ENCODE data around the gene COG5.
"Not testable (repeated sequence)": the region's sequence is repeated elsewhere in the genome, so short reads cannot be mapped to it uniquely, and the experiment has no call there.

The COG5 gene

DNA sequence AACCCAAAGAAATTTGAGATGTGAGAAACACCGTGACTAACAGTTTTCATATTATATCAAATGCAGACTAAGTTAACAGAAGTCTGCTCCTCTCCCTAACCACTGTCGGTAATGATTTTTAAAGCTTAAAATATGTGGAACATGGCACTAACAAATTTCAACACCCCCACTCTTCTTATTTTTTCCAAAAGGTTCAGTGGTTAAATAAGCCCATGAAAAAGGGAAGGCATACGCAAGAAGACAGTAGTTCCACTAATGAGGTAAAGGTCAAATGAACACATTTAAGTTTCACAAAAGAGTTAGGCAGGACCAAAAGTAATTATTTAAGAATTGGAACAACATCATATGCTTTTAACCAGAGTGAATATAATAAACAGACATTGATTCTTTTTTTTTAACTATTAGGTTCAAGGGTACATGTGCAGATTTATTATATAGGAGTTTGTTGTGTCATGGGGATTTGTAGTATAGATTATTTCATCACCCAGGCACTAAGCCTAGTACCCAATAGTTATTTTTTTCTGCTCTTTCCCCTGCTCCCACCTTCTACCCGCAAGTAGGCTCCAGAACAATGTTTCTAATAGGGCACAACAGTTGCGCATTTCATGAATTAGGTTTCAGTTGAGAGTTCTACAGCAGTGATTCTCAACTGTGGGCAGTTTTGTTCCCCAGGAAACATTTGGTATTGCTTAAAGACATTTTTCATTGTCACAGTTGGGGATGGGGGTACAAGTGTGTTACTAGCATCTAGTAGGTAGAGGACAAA is 315.0 kb downstream of the COG5 start:
- Histone ChIP-seq H3K9ac (ENCODE audit: low read depth, low read length) (no peak overlapping the region), H3K4me1 (ENCODE audit: control insufficient read depth, insufficient read depth, low read length) (no peaks in the 10 kb centered on the region), H3K27me3 (ENCODE audit: control insufficient read depth, insufficient read depth, low read length) (no peaks in the 10 kb centered on the region), H3K4me3 (ENCODE audit: low read depth, low read length) (no peak overlapping the region), H3K36me3 (ENCODE audit: control insufficient read depth, insufficient read depth, low read length) (no peaks in the 10 kb centered on the region), H3K9me3 (ENCODE audit: control insufficient read depth, insufficient read depth, low read length) (no peaks in the 10 kb centered on the region)

DNA sequence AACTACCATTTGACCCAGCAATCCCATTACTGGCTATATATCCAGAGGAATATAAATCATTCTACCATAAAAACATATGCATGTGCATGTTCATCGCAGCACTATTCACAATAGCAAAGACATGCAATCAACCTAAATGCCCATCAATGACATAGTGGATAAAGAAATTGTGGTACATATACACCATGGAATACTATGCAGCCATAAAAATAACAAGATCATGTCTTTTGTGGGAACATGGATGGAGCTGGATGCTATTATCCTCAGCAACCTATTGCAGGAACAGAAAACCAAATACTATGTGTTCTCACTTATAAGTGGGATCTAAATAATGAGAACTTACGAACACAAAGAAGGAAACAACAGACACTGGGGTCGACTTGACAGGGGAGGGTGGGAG is 316.9 kb downstream of the COG5 start:
- H3K9me3 ChIP-seq (ENCODE audit: control insufficient read depth, insufficient read depth, low read length); H3K36me3 ChIP-seq (ENCODE audit: control insufficient read depth, insufficient read depth, low read length); H3K27me3 ChIP-seq (ENCODE audit: control insufficient read depth, insufficient read depth, low read length); H3K4me3 ChIP-seq (ENCODE audit: low read depth, low read length); H3K9ac ChIP-seq (ENCODE audit: low read depth, low read length); H3K4me1 ChIP-seq (ENCODE audit: control insufficient read depth, insufficient read depth, low read length): not testable (repeated sequence)

DNA sequence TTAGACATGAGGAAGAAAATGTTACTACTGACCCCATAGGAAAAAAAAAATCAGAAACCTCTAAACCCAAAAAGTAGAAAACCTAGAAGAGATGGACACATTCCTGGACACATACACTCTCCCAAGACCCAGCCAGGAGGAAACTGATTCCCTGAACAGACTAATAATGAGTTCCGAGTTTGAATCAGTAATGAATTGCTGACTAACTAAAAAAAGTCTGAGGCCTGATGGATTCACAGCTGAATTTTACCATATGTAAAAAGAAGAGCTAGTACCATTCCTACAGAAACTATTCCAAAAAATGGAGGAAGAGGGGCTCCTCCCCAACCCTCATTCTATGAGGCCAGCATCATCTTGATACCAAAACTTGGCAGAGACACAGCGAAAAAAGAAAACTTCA is 319.1 kb downstream of the COG5 start:
- no peaks in the 10 kb centered on the region for H3K27me3 ChIP-seq (ENCODE audit: control insufficient read depth, insufficient read depth, low read length)
- H3K36me3 ChIP-seq (ENCODE audit: control insufficient read depth, insufficient read depth, low read length), result no peaks in the 10 kb centered on the region
- no peaks in the 10 kb centered on the region for H3K9me3 ChIP-seq (ENCODE audit: control insufficient read depth, insufficient read depth, low read length)
- H3K4me1 ChIP-seq (ENCODE audit: control insufficient read depth, insufficient read depth, low read length), result no peaks in the 10 kb centered on the region
- no peak overlapping the region for H3K9ac ChIP-seq (ENCODE audit: low read depth, low read length)
- H3K4me3 ChIP-seq (ENCODE audit: low read depth, low read length), result no peak overlapping the region

DNA sequence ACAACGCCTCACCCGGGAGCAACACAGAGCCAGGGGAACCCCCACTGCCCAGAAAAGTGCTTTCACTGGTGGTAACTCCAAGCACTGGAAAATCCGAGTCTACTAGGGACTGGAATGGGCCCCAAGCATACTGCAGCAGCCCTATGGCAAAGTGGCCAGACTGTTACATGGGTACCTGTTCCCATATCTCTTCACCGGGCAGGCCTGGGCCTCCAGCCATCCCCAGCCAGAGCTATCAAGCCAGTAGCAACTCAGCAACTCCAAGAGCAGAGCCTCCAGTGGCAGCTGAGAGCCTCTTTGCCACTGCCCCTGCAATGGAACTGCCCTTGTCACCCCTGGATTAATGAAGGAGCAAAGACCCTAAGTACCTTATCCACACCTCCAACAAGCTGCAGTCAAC is 321.5 kb downstream of the COG5 start:
- Histone ChIP-seq H3K9me3 (ENCODE audit: control insufficient read depth, insufficient read depth, low read length) (no peaks in the 10 kb centered on the region), H3K27me3 (ENCODE audit: control insufficient read depth, insufficient read depth, low read length) (no peaks in the 10 kb centered on the region), H3K9ac (ENCODE audit: low read depth, low read length) (no peak overlapping the region), H3K4me3 (ENCODE audit: low read depth, low read length) (no peak overlapping the region), H3K4me1 (ENCODE audit: control insufficient read depth, insufficient read depth, low read length) (no peaks in the 10 kb centered on the region), H3K36me3 (ENCODE audit: control insufficient read depth, insufficient read depth, low read length) (peaks cover 2% of the 10 kb centered on the region)

DNA sequence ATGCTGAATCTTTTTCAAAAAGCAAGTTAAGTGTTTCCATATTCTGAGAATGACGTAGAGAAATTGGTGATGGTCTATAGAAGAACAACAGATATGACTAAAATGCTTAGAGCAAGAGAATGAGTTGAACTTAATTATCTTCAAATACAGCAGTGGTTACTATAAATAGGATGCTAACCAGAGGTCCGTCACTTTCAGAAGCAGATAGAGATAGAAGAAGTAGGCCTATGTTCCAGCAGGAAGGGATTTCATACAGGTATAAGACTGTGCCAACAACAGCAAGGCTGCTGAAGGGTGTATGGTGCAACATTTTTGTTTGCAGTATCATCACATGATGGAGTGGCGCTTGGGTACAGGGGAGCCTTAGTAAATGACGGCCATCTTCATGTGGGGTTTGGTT is 326.3 kb downstream of the COG5 start:
- H3K4me1 ChIP-seq (ENCODE audit: control insufficient read depth, insufficient read depth, low read length), result peaks cover 13% of the 10 kb centered on the region
- peaks cover 2% of the 10 kb centered on the region for H3K36me3 ChIP-seq (ENCODE audit: control insufficient read depth, insufficient read depth, low read length)
- H3K27me3 ChIP-seq (ENCODE audit: control insufficient read depth, insufficient read depth, low read length), result no peaks in the 10 kb centered on the region
- no peak overlapping the region for H3K9ac ChIP-seq (ENCODE audit: low read depth, low read length)
- H3K9me3 ChIP-seq (ENCODE audit: control insufficient read depth, insufficient read depth, low read length), result no peaks in the 10 kb centered on the region
- no peak overlapping the region for H3K4me3 ChIP-seq (ENCODE audit: low read depth, low read length)

DNA sequence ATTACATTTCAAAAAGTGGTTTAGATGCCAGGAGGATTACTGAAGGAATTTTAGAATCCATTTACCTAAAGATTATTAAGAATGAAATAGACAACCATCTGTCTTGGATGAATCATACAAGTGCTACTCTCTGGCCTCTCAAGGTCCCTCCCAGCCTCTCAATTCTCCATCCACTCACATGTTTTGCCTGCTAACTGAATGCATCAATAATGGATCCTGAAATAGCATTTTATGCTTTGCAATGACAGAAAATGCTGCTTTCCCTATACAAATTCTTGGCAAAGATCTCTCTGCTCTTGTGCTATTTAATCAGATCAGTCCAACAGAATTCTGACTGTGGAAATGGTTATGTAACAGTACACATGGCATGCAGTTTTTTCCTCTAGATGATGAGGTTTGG is 326.9 kb downstream of the COG5 start:
- Histone ChIP-seq H3K9me3 (ENCODE audit: control insufficient read depth, insufficient read depth, low read length) (no peaks in the 10 kb centered on the region), H3K4me1 (ENCODE audit: control insufficient read depth, insufficient read depth, low read length) (peaks cover 13% of the 10 kb centered on the region), H3K9ac (ENCODE audit: low read depth, low read length) (no peak overlapping the region), H3K27me3 (ENCODE audit: control insufficient read depth, insufficient read depth, low read length) (no peaks in the 10 kb centered on the region), H3K36me3 (ENCODE audit: control insufficient read depth, insufficient read depth, low read length) (peaks cover 2% of the 10 kb centered on the region), H3K4me3 (ENCODE audit: low read depth, low read length) (no peak overlapping the region)

DNA sequence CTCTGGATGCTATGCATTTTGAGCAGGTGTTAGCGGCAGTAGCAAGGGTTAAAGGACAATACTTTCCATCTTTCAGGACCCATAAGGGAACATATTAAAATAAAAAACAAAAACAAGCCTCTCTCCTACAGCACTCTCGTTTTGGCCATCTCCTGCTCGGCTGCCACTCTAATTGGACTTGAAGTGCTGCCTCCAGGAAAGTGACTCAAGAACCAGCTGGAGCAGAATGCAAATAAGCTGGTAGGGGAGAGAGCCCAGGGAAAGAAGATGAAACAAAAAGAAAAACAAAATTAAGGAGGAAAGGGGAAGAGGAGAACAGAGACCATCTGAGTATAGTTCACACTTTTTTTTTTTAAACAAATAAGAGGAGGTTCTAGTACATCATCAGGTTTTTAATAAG is 329.3 kb downstream of the COG5 start:
- H3K9ac ChIP-seq (ENCODE audit: low read depth, low read length), result no peak overlapping the region
- peaks cover 13% of the 10 kb centered on the region for H3K4me1 ChIP-seq (ENCODE audit: control insufficient read depth, insufficient read depth, low read length)
- H3K9me3 ChIP-seq (ENCODE audit: control insufficient read depth, insufficient read depth, low read length), result no peaks in the 10 kb centered on the region
- peaks cover 2% of the 10 kb centered on the region for H3K36me3 ChIP-seq (ENCODE audit: control insufficient read depth, insufficient read depth, low read length)
- no peaks in the 10 kb centered on the region for H3K27me3 ChIP-seq (ENCODE audit: control insufficient read depth, insufficient read depth, low read length)
- no peak overlapping the region for H3K4me3 ChIP-seq (ENCODE audit: low read depth, low read length)

DNA sequence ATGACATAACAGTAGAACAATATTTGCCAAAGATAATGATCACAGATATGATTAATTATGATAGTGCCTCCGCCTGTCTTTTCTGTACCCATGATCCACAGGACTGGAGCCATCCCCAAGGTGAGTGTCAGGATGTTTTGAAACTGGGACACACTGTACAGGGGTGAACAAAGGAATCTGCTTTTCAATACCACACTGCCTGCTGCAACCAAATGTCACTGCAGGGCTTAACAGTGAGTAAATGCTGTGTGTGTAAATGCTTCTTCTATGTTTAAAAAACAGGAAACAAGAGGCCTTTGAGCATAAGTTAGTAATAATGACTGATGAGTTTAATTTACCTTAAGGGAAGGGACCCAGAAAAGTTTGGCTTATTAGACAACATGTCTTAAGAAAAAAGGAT is 329.7 kb downstream of the COG5 start:
- H3K4me3 ChIP-seq (ENCODE audit: low read depth, low read length), result no peak overlapping the region

DNA sequence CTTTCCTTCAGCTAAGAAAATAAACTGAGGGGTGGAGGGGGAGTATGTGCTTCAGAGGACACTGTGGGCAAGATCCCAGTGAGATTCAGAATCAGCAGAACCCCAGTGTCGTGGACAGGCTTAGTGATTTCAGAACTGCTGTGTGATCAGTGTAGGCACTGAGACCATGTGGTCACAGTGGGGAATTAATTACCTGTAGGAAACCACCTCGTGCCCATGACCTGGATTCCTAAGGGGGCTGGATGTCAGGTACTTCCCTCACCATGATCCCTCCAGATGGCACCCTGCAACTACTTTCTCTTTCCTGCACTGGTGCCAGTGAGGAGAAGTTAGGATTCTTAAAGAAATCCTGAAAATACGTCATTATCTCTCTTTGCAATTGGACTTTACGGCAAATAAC is 330.5 kb downstream of the COG5 start:
- Histone ChIP-seq H3K27me3 (ENCODE audit: control insufficient read depth, insufficient read depth, low read length) (no peaks in the 10 kb centered on the region), H3K9ac (ENCODE audit: low read depth, low read length) (no peak overlapping the region), H3K4me1 (ENCODE audit: control insufficient read depth, insufficient read depth, low read length) (peaks cover 13% of the 10 kb centered on the region), H3K36me3 (ENCODE audit: control insufficient read depth, insufficient read depth, low read length) (peaks cover 2% of the 10 kb centered on the region), H3K4me3 (ENCODE audit: low read depth, low read length) (no peak overlapping the region), H3K9me3 (ENCODE audit: control insufficient read depth, insufficient read depth, low read length) (no peaks in the 10 kb centered on the region)

More for the DNA sequence above, 329.7 kb downstream of the COG5 start:
- no peak overlapping the region for H3K9ac ChIP-seq (ENCODE audit: low read depth, low read length)
- peaks cover 2% of the 10 kb centered on the region for H3K36me3 ChIP-seq (ENCODE audit: control insufficient read depth, insufficient read depth, low read length)
- H3K4me1 ChIP-seq (ENCODE audit: control insufficient read depth, insufficient read depth, low read length), result peaks cover 13% of the 10 kb centered on the region
- no peaks in the 10 kb centered on the region for H3K9me3 ChIP-seq (ENCODE audit: control insufficient read depth, insufficient read depth, low read length)
- no peaks in the 10 kb centered on the region for H3K27me3 ChIP-seq (ENCODE audit: control insufficient read depth, insufficient read depth, low read length)

DNA sequence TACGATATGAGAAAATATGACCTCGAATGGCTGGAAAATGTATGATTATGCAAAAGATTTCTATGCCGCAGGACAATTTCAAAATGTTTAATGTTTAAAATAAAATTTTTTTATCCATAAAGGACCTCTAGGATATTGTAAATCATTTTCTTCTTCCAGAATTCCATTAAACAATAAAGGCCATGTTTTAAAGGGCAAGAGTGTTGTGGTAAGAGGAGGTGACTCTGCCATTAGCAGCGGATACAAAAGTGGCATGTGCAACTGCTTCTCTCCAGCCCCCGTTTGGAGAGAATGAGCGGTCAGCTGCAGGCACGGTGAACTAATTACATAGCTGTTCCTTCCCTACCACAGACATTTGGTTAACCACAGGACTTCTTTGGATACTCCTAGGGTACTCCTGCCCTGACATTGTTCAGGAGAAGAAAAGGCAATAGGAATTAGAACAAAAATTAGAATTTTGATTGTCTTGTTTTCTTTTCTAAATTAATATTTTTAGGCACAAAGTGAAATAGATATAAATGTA is 331.1 kb downstream of the COG5 start:
- Histone ChIP-seq H3K36me3 (ENCODE audit: control insufficient read depth, insufficient read depth, low read length) (no peaks in the 10 kb centered on the region), H3K9ac (ENCODE audit: low read depth, low read length) (no peak overlapping the region), H3K4me1 (ENCODE audit: control insufficient read depth, insufficient read depth, low read length) (peaks cover 13% of the 10 kb centered on the region), H3K27me3 (ENCODE audit: control insufficient read depth, insufficient read depth, low read length) (no peaks in the 10 kb centered on the region), H3K4me3 (ENCODE audit: low read depth, low read length) (no peak overlapping the region), H3K9me3 (ENCODE audit: control insufficient read depth, insufficient read depth, low read length) (no peaks in the 10 kb centered on the region)

DNA sequence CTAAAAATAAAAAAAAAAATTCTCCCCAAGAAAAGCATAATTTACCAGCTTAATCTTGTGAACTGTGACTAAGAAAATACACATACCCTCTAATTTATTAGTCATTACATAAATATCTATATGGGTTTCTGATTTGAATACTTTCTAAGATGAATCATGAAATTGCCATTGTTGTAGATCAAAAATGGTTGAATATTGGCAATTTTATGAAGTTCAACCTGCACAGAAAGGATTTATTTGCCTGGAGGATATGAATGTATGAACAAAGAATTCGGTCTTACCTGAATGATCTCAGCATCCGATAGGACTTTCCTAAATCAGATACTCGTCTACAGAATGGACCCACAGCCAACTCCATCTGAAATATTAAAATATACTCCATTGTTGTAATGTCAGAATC is 333.4 kb downstream of the COG5 start:
- Histone ChIP-seq H3K9me3 (ENCODE audit: control insufficient read depth, insufficient read depth, low read length) (no peaks in the 10 kb centered on the region), H3K4me3 (ENCODE audit: low read depth, low read length) (no peak overlapping the region), H3K36me3 (ENCODE audit: control insufficient read depth, insufficient read depth, low read length) (no peaks in the 10 kb centered on the region), H3K27me3 (ENCODE audit: control insufficient read depth, insufficient read depth, low read length) (no peaks in the 10 kb centered on the region), H3K4me1 (ENCODE audit: control insufficient read depth, insufficient read depth, low read length) (peaks cover 13% of the 10 kb centered on the region), H3K9ac (ENCODE audit: low read depth, low read length) (no peak overlapping the region)

DNA sequence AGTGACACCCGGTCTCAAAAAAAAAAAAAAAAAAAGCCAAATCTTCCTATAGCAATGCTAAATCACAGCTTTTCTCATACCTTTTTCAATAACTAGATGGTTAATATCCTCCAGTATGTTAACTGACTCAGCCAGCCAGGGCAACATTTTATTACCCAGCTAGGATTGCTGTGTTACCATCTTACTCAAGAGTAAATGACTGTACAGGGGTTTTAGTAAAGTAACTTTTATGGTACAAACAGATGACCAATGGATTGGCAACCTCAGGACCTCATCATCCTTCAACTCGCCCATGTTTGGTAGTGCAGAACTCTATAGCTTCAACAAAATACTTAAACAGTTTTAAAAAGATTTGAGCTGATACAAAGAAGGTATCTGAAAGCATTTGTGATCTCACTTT is 335.4 kb downstream of the COG5 start:
- Histone ChIP-seq H3K9me3 (ENCODE audit: control insufficient read depth, insufficient read depth, low read length) (no peaks in the 10 kb centered on the region), H3K9ac (ENCODE audit: low read depth, low read length) (no peak overlapping the region), H3K4me1 (ENCODE audit: control insufficient read depth, insufficient read depth, low read length) (peaks cover 3% of the 10 kb centered on the region), H3K36me3 (ENCODE audit: control insufficient read depth, insufficient read depth, low read length) (no peaks in the 10 kb centered on the region), H3K27me3 (ENCODE audit: control insufficient read depth, insufficient read depth, low read length) (no peaks in the 10 kb centered on the region), H3K4me3 (ENCODE audit: low read depth, low read length) (no peak overlapping the region)

Data from iPS-15b (cell line).